H9 (cell line): ENCODE results near the gene AGAP3. TPM values are rescaled to one million over a fixed set of nuclear protein-coding genes. Genes with fewer than 3 reads are reported as not detected.
A peak's percentile ranks its signal among the peaks of the same experiment; 100 is the strongest.

Experiments used
- DNase-seq: peaks from one replicate; pipeline ENCODE4 v3.0.0-alpha.2; 2017
- H2AFZ ChIP-seq: one replicate; pipeline ENCODE4 v1.6.1; 2013; ENCODE audit warnings: mild to moderate bottlenecking, low read length, control low read depth, moderate library complexity
- H2AK5ac ChIP-seq: 2 replicates; pipeline ENCODE4 v1.6.1; 2013; ENCODE audit warnings: low read length, control low read depth, mixed read lengths; ENCODE audit not compliant: insufficient read length
- H2BK120ac ChIP-seq: one replicate; pipeline ENCODE4 v1.6.1; 2013; ENCODE audit warnings: low read depth, mild to moderate bottlenecking, low read length, control low read depth, inconsistent platforms; ENCODE audit not compliant: poor library complexity, severe bottlenecking
- H2BK12ac ChIP-seq: 2 replicates; pipeline ENCODE4 v1.6.1; 2013; ENCODE audit warnings: low read length, control low read depth, mixed read lengths, low read depth; ENCODE audit not compliant: insufficient read length
- H2BK15ac ChIP-seq: 2 replicates; pipeline ENCODE4 v1.6.1; 2013; ENCODE audit warnings: low read depth, low read length, control low read depth
- H2BK20ac ChIP-seq: one replicate; pipeline ENCODE4 v1.6.1; 2013; ENCODE audit warnings: low read depth, mild to moderate bottlenecking, low read length, control low read depth, inconsistent platforms; ENCODE audit not compliant: poor library complexity, severe bottlenecking
- H2BK5ac ChIP-seq: 2 replicates; pipeline ENCODE4 v1.6.1; 2013; ENCODE audit warnings: low read length, control low read depth, mixed read lengths; ENCODE audit not compliant: insufficient read length
- H3K14ac ChIP-seq: 2 replicates; pipeline ENCODE4 v1.6.1; 2013; ENCODE audit warnings: low read length, control low read depth; ENCODE audit not compliant: insufficient read depth
- H3K18ac ChIP-seq: 2 replicates; pipeline ENCODE4 v1.6.1; 2013; ENCODE audit warnings: low read depth, mild to moderate bottlenecking, mixed read lengths, low read length, control low read depth; ENCODE audit not compliant: insufficient read length
- H3K23ac ChIP-seq: 2 replicates; pipeline ENCODE4 v1.6.1; 2013; ENCODE audit warnings: low read length, control low read depth, mixed read lengths, low read depth; ENCODE audit not compliant: insufficient read length
- H3K23me2 ChIP-seq: 2 replicates; pipeline ENCODE4 v1.6.1; 2013; ENCODE audit warnings: low read depth, mild to moderate bottlenecking, mixed read lengths, low read length, control low read depth; ENCODE audit not compliant: insufficient read length, poor library complexity, severe bottlenecking
- H3K27ac ChIP-seq: 2 replicates; pipeline ENCODE4 v1.5.1; 2013; ENCODE audit warnings: low read length, control low read depth, mixed read lengths, low read depth; ENCODE audit not compliant: insufficient read length
- H3K27me3 ChIP-seq: 2 replicates; pipeline ENCODE4 v1.6.1; 2013; ENCODE audit warnings: low read length, control low read depth, inconsistent platforms; ENCODE audit not compliant: insufficient read depth
- H3K4ac ChIP-seq: 2 replicates; pipeline ENCODE4 v1.6.1; 2013; ENCODE audit warnings: low read depth, mild to moderate bottlenecking, control low read depth, inconsistent platforms, low read length, moderate library complexity
- H3K4me1 ChIP-seq: 2 replicates; pipeline ENCODE4 v1.6.1; 2013; ENCODE audit warnings: low read length, control low read depth, inconsistent platforms; ENCODE audit not compliant: insufficient read depth
- H3K4me2 ChIP-seq: 2 replicates; pipeline ENCODE4 v1.6.1; 2013; ENCODE audit warnings: low read length, control low read depth, mixed read lengths; ENCODE audit not compliant: insufficient read length, insufficient read depth
- H3K56ac ChIP-seq: 2 replicates; pipeline ENCODE4 v1.6.1; 2013; ENCODE audit warnings: low read depth, mild to moderate bottlenecking, mixed read lengths, low read length, control low read depth; ENCODE audit not compliant: insufficient read length
- H3K79me1 ChIP-seq: 2 replicates; pipeline ENCODE4 v1.6.1; 2013; ENCODE audit warnings: low read depth, mild to moderate bottlenecking, moderate library complexity, low read length, control low read depth, inconsistent platforms; ENCODE audit not compliant: insufficient read depth, poor library complexity, severe bottlenecking
- H3K79me2 ChIP-seq: 2 replicates; pipeline ENCODE4 v1.6.1; 2013; ENCODE audit warnings: low read length, control low read depth, inconsistent platforms; ENCODE audit not compliant: insufficient read depth
- H3K9ac ChIP-seq: 2 replicates; pipeline ENCODE4 v1.6.1; 2013; ENCODE audit warnings: low read length, control low read depth, mixed read lengths; ENCODE audit not compliant: insufficient read length; ENCODE audit errors: extremely low read depth
- H3K9me3 ChIP-seq: one replicate; pipeline ENCODE4 v1.6.1; 2013; ENCODE audit warnings: low read depth, low read length, inconsistent platforms; ENCODE audit not compliant: control insufficient read depth
- H3T11ph ChIP-seq: one replicate; pipeline ENCODE4 v1.6.1; 2013; ENCODE audit warnings: mild to moderate bottlenecking, low read length, control low read depth, inconsistent platforms
- H4K20me1 ChIP-seq: one replicate; pipeline ENCODE4 v1.6.1; 2013; ENCODE audit not compliant: control insufficient read depth, insufficient read length, insufficient read depth
- H4K5ac ChIP-seq: 2 replicates; pipeline ENCODE4 v1.6.1; 2013; ENCODE audit warnings: low read depth, mild to moderate bottlenecking, mixed read lengths, low read length, control low read depth; ENCODE audit not compliant: insufficient read length
- H4K8ac ChIP-seq: replicated peaks from 2 replicates; pipeline ENCODE4 v1.6.1; 2013; ENCODE audit warnings: low read length, control low read depth, mixed read lengths, low read depth; ENCODE audit not compliant: insufficient read length
- H4K91ac ChIP-seq: 2 replicates; pipeline ENCODE4 v1.6.1; 2013; ENCODE audit warnings: low read depth, mild to moderate bottlenecking, moderate library complexity, mixed read lengths, low read length, control low read depth; ENCODE audit not compliant: insufficient read length
- H3K27ac Mint-ChIP-seq, 3 experiments: 2 replicates in 2 of 3; 3 replicates in 1 of 3; pipeline ENCODE4 v1.8.0; 2020 to 2021; ENCODE audit warnings: mixed read lengths in 3 of 3, mild to moderate bottlenecking in 1 of 3, moderate library complexity in 1 of 3
- H3K27me3 Mint-ChIP-seq: 2 replicates; pipeline ENCODE4 v1.8.0; 2021; ENCODE audit warnings: low read depth, mild to moderate bottlenecking, moderate library complexity, mixed read lengths
- H3K36me3 Mint-ChIP-seq, 3 experiments: 2 replicates in 2 of 3; 3 replicates in 1 of 3; pipeline ENCODE4 v1.8.0; 2020 to 2021; ENCODE audit warnings: low read depth in 3 of 3, mixed read lengths in 3 of 3; ENCODE audit not compliant: insufficient read depth in 1 of 3
- H3K4me1 Mint-ChIP-seq, 2 experiments: 2 replicates each; pipeline ENCODE4 v1.8.0; 2020; ENCODE audit warnings: mixed read lengths in 2 of 2
- H3K4me3 Mint-ChIP-seq, 2 experiments: 2 replicates in 1 of 2; 3 replicates in 1 of 2; pipeline ENCODE4 v1.8.0; 2020 to 2021; ENCODE audit warnings: mild to moderate bottlenecking in 2 of 2, mixed read lengths in 2 of 2, moderate library complexity in 1 of 2
- H3K9me3 Mint-ChIP-seq, 2 experiments: 2 replicates in 1 of 2; 3 replicates in 1 of 2; pipeline ENCODE4 v1.8.0; 2020; ENCODE audit warnings: mild to moderate bottlenecking in 2 of 2, mixed read lengths in 2 of 2, moderate library complexity in 1 of 2
- WGBS: extraction: QIAGEN DNeasy Blood & Tissue Kit; methylation state at CpG from one replicate; pipeline ENCODE4 v1.1.7; 2013; ENCODE audit warnings: missing lambda C conversion rate, low lambda C conversion rate, mixed read lengths; ENCODE audit not compliant: insufficient read length; ENCODE audit errors: extremely low coverage; 5-methylcytosine and 5-hydroxymethylcytosine counted together
- total RNA-seq: library from RNA; stranded (reverse); gene quantifications from 2 replicates; pipeline ENCODE4 v1.2.1, GENCODE V29; 2021
- TF ChIP-seq, protein P1 (sequence below): fragments of 200-600 bp; sonication (generic); conservative IDR thresholded peaks from 3 replicates; pipeline ENCODE4 v1.8.0; 2021; ENCODE audit warnings: antibody characterized with exemption, mild to moderate bottlenecking

Gene AGAP3
- total RNA-seq, 1 experiment from 2014 or later = 97.7 TPM

DNA sequence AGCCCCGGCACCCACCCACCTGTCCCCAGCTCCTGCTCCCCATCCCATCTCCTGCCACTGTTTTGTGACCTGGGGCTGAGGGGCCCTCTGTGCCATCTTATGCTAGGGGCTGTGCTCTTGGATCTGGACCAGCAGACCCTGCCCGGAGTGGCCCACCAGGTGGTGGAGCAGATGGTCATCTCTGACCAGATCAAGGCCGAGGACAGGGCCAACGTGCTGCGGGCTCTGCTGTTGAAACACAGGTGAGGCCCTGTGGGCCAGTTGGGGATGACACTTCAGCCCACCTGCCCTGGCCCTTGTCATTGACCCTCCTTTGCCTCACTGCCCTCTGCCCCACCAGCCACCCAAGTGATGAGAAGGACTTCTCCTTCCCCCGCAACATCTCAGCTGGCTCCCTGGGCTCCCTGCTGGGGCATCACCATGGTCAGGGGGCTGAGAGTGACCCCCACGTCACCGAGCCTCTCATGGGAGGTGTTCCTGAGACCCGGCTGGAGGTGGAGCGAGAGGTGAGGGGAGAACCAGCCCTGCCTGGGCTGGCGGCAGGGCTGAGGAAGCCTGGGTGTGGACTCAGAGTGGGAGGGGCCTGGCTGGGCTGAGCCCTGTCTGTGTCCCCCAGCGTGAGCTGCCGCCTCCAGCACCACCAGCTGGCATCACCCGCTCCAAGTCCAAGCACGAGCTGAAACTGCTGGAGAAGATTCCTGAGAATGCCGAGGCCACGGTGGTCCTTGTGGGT, 16.3 kb upstream of the AGAP3 start:
- no peak overlapping the region for H3K4ac ChIP-seq
- H4K5ac ChIP-seq = no peak overlapping the region
- H2AFZ ChIP-seq = no peak overlapping the region
- whole genome bisulfite sequencing = no CpG with 5 or more reads among the region's 17 CpGs
- H3K27me3 ChIP-seq = no peaks in the 10 kb centered on the region
- no peaks in the 10 kb centered on the region; the same call in 1 of the 2 replicates for H3K4me1 ChIP-seq
- H2BK20ac ChIP-seq = no peak overlapping the region
- no peaks in the 10 kb centered on the region for H3K79me1 ChIP-seq
- no peaks in the 10 kb centered on the region; a peak in 1 of 5 replicates for H3K9me3 Mint-ChIP-seq
- no peak overlapping the region for H3K18ac ChIP-seq
- H3T11ph ChIP-seq = no peak overlapping the region
- no peaks in the 10 kb centered on the region for H4K20me1 ChIP-seq
- H3K27me3 Mint-ChIP-seq = no peaks in the 10 kb centered on the region
- H3K23me2 ChIP-seq = no peaks in the 10 kb centered on the region
- no peaks in the 10 kb centered on the region for H3K9me3 ChIP-seq
- H2BK5ac ChIP-seq = no peak overlapping the region
- no peak overlapping the region for H4K8ac ChIP-seq
- H3K4me1 Mint-ChIP-seq = peaks cover 11% of the 10 kb centered on the region in 2 experiments
- H4K91ac ChIP-seq = no peak overlapping the region
- TF ChIP-seq, protein P1, sequence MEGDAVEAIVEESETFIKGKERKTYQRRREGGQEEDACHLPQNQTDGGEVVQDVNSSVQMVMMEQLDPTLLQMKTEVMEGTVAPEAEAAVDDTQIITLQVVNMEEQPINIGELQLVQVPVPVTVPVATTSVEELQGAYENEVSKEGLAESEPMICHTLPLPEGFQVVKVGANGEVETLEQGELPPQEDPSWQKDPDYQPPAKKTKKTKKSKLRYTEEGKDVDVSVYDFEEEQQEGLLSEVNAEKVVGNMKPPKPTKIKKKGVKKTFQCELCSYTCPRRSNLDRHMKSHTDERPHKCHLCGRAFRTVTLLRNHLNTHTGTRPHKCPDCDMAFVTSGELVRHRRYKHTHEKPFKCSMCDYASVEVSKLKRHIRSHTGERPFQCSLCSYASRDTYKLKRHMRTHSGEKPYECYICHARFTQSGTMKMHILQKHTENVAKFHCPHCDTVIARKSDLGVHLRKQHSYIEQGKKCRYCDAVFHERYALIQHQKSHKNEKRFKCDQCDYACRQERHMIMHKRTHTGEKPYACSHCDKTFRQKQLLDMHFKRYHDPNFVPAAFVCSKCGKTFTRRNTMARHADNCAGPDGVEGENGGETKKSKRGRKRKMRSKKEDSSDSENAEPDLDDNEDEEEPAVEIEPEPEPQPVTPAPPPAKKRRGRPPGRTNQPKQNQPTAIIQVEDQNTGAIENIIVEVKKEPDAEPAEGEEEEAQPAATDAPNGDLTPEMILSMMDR = no peak
- H2BK120ac ChIP-seq = no peak overlapping the region
- H2BK12ac ChIP-seq = no peak overlapping the region
- H3K56ac ChIP-seq = no peak overlapping the region
- DNase-seq = no peak
- no peaks in the 10 kb centered on the region for H3K79me2 ChIP-seq
- no peak overlapping the region for H3K4me2 ChIP-seq
- peak overlapping the region in 1 of 3 experiments; percentile 70; a peak in 1 of 7 replicates for H3K27ac Mint-ChIP-seq
- H2AK5ac ChIP-seq = no peak overlapping the region
- no peak overlapping the region for H3K14ac ChIP-seq
- no peak overlapping the region for H3K27ac ChIP-seq
- H2BK15ac ChIP-seq = no peak overlapping the region
- H3K23ac ChIP-seq = no peak overlapping the region
- H3K4me3 Mint-ChIP-seq = no peak overlapping the region
- no peak overlapping the region for H3K9ac ChIP-seq
- peaks cover 44 to 73% (median 68%) of the 10 kb centered on the region in 3 experiments; a peak in 6 of 7 replicates for H3K36me3 Mint-ChIP-seq
